Dermis lymphatic vessel endothelial cell (primary cell): ENCODE results near the gene OR9K2. TPM values are rescaled to one million over a fixed set of nuclear protein-coding genes. Genes with fewer than 3 reads are reported as not detected.

Experiments
- total RNA-seq: library from RNA; depleted of rRNA; stranded (reverse); fragments of >200 nt; gene quantifications from 2 replicates; pipeline ENCODE4 v1.2.1, GENCODE V29; 2014

OR9K2 gene
- total RNA-seq, result not detected in 2 replicates

GRCh38 chr12:55126106-55126505 lies at the start of gene OR9K2:
Gene OR9K2 (plus strand): TSS chr12:55126406. CDS start chr12:55129835, 3,429 bp downstream.

Other genes with a start within 250 kb of the OR9K2 start
- not detected in 2 replicates for gene TESPA1, start 141.6 kb upstream of the OR9K2 start, total RNA-seq
- gene NEUROD4, start 106.4 kb upstream of the OR9K2 start, total RNA-seq, result not detected in 2 replicates
- not detected in 2 replicates for gene OR10A7, start 94.6 kb downstream of the OR9K2 start, total RNA-seq
- gene OR6C74, start 118.2 kb downstream of the OR9K2 start, total RNA-seq, result not detected in 2 replicates
- not detected in 2 replicates for gene OR6C6, start 170.2 kb downstream of the OR9K2 start, total RNA-seq
- not detected in 2 replicates for gene OR6C1, start 187.9 kb downstream of the OR9K2 start, total RNA-seq
- gene OR6C3, start 204.3 kb downstream of the OR9K2 start, total RNA-seq, result not detected in 2 replicates
- gene OR6C75, start 236.6 kb downstream of the OR9K2 start, total RNA-seq, result not detected in 2 replicates